ENCODE data around the gene SAMHD1.

The SAMHD1 gene

GRCh38 chr20:36872852-36873251 lies 78.7 kb downstream of the SAMHD1 start:
- DNase-seq (ENCODE audit: low spot score) = no peak

DNA sequence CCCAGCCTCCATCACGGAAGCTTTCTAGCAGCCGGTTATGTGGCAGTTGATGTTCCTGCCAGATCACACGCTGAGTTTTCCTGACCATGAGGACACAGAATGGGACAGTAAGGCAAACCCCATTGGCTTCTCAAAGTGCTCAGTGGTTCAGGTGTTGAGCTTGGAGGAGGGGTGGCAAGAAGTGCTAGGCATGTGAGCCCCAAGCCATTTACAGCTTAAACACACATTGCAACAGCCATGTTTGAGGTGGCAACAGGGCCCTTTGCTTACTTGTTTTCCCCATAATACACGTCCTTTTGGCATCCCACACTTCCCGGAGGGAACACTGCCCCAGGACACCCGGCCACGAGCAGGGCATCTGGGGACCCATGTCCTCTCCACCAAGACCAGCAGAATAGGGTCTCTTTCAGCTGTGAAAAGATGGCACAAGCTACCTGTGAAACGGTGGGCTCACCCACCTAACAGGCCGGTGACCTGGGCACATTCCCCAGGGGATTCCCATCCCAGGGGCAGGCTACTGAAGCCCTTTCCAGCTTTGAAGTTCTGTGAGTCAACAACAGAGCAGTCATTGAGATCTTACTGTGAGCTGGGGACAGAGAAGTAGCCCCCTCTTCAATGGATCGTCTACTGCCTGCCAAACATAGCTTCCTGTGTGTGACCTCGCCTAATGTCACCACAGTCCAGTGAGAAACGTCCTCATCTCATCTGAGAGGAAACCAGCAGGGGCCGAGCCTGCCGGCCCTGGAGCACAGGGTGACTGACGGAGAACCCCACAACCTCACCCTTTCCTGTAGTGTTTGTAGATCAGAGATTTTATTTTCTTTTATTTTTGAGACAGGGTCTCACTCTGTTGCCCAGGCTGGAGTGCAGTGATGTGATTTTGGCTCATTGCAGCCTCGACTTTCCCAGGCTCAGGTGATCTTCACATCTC lies 79.6 kb downstream of the SAMHD1 start:
- DNase-seq (ENCODE audit: low spot score) = no peak

DNA sequence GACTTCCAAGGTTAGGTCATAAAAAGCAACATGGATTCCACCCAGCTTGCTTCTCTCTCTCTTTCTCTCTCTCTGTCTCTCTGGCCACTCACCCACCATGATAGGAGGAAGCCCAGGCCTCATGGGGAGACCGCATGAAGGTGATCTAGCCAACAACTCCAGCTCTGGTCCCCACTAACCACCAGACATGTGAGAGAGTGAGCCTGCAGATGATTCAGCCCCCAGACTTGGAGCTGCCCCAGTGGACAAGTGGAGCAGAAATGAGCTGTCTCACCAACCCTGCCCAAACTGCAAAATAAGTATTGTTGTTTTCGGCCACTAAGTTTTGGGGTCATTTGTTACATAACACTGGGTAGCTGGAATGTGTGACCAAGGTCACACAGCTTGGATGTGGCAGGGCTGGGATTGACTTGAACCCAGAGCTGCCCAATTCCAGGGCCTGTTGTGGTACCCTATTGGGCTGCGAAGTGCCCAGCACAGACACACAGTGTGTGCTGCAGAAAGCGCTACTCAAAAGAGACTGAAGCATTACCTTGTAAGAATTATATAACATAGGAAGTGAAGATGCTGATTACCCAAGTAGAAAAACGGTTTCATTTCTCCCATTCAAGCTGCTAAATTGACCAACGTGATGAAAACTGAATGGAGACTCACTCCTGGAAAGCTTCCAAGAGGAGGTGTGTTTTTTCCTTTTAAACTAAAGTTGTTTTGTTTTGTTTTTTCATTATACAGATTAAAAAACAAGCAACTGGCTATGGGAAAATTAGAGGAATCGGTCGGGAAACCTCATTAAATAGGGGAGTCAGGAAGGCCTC lies 84.6 kb downstream of the SAMHD1 start:
- no peak for DNase-seq (ENCODE audit: low spot score)

GRCh38 chr20:36866164-36866563 lies 85.3 kb downstream of the SAMHD1 start:
- no peak for DNase-seq (ENCODE audit: low spot score)

- no peak for DNase-seq (ENCODE audit: low spot score)
Observed at GRCh38 chr20:36865861-36866149, 85.7 kb downstream of the SAMHD1 start.

GRCh38 chr20:36865076-36865860 lies 86.2 kb downstream of the SAMHD1 start:
- DNase-seq (ENCODE audit: low spot score) = no peak

GRCh38 chr20:36862857-36863668 lies 88.4 kb downstream of the SAMHD1 start:
- no peak for DNase-seq (ENCODE audit: low spot score)

- no peak for DNase-seq (ENCODE audit: low spot score)
Observed at GRCh38 chr20:36861875-36862801, 89.4 kb downstream of the SAMHD1 start.

GRCh38 chr20:36861625-36861874 lies 90.0 kb downstream of the SAMHD1 start:
- no peak for DNase-seq (ENCODE audit: low spot score)

DNA sequence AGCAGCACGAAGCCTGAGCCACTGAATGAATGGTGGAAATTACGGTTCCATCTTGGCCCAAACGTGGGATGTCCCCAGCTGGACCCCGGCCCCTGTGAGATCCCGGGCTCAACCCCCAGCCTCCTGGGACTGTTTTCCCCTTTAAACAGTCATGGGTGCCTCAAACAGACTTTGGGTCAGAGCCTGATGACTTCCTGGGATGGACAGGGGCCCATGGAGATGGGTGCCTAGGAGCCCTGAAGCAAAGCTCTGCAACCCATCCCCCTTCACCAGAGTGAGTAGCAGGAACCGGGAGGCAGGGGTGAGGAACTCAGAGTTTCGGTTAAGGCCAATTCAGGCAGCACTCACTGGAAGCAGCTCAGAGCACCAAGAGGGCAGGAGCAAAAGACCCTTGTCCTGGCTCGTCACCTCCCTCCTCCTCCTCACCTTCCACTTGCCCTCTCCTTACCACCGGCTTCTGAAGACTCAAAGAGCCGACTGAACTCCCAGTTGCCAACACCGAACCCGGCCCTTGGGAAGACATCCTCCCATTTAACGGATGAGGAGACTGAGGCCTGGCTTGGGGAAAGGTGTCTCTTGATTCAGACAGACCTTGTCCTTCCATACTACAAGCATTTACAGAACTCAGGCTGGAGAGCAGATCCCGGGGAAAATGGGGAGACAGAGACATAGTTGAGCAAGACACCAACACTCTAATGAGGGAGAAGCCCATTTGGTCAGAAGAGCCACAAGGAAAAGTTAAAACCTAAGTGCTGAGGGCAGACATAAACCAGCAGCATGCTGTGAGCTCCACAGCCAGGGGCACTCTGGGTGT lies 90.5 kb downstream of the SAMHD1 start:
- no peak for DNase-seq (ENCODE audit: low spot score)

DNA sequence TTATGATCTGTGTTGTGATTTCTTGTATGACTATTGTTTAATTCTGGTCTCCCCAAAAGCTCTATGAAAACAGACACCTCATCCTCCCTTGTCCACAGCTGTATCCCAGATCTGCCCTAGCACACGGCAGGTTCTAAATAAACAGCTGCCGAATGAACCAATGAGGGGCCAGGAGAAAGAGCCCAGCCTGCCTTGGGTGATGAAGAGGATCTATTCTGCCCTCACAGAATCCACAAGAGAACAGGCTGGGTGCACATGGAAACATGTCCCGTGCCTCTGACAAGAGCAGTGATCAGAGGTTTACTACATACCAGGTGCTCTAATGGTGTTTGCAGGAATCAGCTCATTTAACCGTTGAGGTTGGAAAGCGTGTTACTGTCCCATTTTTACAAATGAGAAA lies 91.2 kb downstream of the SAMHD1 start:
- DNase-seq (ENCODE audit: low spot score) = no peak

GRCh38 chr20:36859700-36860330 lies 91.7 kb downstream of the SAMHD1 start:
- DNase-seq (ENCODE audit: low spot score) = no peak

GRCh38 chr20:36859282-36859555 lies 92.3 kb downstream of the SAMHD1 start:
- DNase-seq (ENCODE audit: low spot score) = no peak

DNA sequence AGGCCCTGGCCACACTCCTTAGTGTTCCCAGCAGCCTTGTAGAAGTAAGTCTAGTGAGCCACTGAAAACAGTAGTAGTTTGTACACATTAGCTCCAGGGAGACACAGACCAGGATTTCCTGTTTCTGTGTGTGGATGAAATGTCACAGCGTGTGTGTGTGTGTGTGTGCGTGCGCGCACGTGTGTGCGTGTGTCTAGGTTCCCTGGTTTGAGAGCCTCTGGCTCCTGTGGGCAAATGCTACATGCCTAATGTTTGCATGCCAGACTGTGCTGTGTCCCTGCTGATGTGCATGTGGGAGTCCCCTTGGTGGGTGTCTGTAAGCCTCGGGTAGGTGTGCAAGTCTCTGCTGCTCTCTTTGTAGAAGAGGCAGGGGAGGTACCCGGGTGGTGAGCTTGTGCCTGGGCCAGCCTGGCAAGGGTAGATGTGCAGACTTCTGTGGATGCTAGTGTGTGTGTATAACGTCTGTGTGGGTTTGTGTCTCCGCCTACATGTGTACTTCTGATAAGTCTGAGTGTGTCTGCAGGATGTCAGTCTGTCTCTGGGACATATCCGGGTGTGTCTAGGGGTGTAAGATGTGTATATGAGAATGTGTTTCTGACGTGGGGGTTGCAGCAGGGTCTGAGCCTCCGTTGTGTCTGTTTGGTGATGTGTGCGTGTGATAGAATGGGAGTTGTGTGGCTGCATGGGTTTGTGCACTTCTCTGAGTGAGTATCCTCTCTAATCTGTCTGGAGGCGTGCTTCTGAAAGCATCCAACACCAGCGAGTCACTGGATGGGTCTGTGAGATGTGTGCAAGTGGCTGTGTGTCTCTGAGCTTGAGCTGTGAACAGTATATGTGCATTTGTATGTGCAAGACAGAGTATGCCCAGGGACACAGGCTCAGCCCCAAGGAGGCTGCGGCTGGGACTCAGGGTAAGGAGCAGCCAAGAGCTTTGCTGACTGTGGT lies 94.5 kb downstream of the SAMHD1 start:
- DNase-seq (ENCODE audit: low spot score) = no peak

GRCh38 chr20:36856195-36856594 lies 95.3 kb downstream of the SAMHD1 start:
- DNase-seq (ENCODE audit: low spot score) = no peak

GRCh38 chr20:36855241-36855657 lies 96.3 kb downstream of the SAMHD1 start:
- no peak for DNase-seq (ENCODE audit: low spot score)

DNA sequence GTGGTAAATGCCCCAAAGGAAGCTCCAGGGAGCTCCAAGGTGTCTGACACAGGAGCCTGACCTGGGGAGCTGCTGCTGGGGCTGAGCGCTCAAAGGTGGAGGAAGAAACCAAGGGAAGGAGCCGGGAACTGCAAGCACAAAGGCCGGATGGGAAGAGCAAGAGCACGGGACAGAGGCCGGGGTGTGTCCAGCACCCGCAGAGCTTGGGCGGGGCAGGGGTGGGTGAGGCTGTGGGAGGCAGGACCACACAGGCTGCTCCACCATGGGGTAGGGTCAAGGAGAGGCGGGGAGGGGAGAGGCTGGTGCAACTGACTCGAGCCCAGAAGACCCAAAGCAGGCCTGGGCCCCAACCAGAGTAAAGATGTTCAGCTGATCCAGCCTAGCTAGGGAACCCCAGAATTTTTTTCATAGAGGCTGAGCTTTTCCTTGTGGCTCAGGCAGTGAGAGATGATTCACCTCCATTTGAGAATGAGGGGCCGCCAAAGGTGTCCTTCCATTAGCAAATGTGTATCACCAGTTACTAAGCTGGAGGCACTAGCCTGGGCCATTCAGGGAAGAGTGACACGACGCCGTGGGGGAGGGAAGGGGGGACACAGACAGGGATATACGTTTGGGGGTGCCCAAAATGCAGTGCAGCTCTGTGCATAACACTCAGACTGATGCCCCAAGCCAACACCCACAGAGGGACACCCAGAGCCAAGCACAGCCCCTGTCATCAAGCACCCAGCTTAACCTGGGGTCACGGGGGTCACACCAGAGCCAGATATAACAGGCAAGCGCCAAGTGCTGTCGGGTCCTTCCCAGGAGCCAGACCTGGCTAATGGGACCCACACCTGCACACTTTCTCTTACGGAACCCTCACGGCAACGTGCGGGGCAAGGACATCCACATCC lies 96.9 kb downstream of the SAMHD1 start:
- DNase-seq (ENCODE audit: low spot score) = no peak

DNA sequence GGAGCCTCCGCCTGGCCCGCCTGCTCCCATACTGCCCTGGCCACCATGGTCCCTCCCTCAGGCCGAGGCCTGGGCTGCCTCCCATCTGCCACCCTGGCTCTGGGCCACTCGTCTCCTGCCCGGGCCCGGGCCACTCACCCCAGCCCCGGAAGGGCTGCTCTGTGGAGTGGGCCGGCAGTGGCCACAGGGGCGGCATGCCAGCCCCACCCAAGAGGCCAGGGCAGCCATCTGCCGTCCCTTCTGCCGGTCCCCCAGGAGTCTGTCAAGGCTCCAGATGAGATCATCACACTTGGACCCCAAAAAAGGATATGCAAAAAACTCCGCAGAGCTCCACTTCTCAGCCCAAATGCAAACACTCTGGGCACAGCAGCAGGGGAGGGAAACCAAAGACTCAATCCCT lies 99.3 kb downstream of the SAMHD1 start:
- no peak for DNase-seq (ENCODE audit: low spot score)
